Loucy (cell line): ENCODE data around the gene AKAP17A.

ENCODE experiments used
- H2AFZ ChIP-seq: fragments of 200-600 bp; sonication (generic); 2 replicates; pipeline ENCODE4 v1.6.0; 2016; ENCODE audit warnings: antibody characterized with exemption, mild to moderate bottlenecking, low read length, moderate library complexity
- H3F3A ChIP-seq: fragments of 200-600 bp; 2 replicates; pipeline ENCODE4 v1.6.0; 2016; ENCODE audit warnings: antibody characterized with exemption, low read depth, mild to moderate bottlenecking
- H3K27me3 ChIP-seq: fragments of 200-600 bp; sonication (generic); 2 replicates; pipeline ENCODE4 v1.6.1; 2014; ENCODE audit warnings: low read length, mild to moderate bottlenecking; ENCODE audit not compliant: insufficient read depth, poor library complexity, severe bottlenecking
- H3K36me3 ChIP-seq: fragments of 200-600 bp; sonication (generic); 2 replicates; pipeline ENCODE4 v1.6.1; 2016; ENCODE audit warnings: low read length; ENCODE audit not compliant: insufficient read depth
- H3K4me1 ChIP-seq: fragments of 200-600 bp; sonication (generic); 2 replicates; pipeline ENCODE4 v1.5.1; 2014; ENCODE audit warnings: low read length, mild to moderate bottlenecking; ENCODE audit not compliant: insufficient read depth, poor library complexity, severe bottlenecking
- H3K4me2 ChIP-seq: fragments of 200-600 bp; sonication (generic); 2 replicates; pipeline ENCODE4 v1.6.0; 2014; ENCODE audit warnings: antibody characterized with exemption, low read length, low read depth, mild to moderate bottlenecking; ENCODE audit not compliant: poor library complexity, severe bottlenecking
- H3K4me3 ChIP-seq: fragments of 200-600 bp; sonication (generic); 2 replicates; pipeline ENCODE4 v1.5.1; 2014; ENCODE audit warnings: low read length, mild to moderate bottlenecking, mixed read lengths; ENCODE audit not compliant: poor library complexity, severe bottlenecking
- H3K79me2 ChIP-seq: fragments of 200-600 bp; sonication (generic); 2 replicates; pipeline ENCODE4 v1.6.1; 2014; ENCODE audit warnings: low read length; ENCODE audit not compliant: insufficient read depth
- H3K9ac ChIP-seq: fragments of 200-600 bp; sonication (generic); 2 replicates; pipeline ENCODE4 v1.6.0; 2014; ENCODE audit warnings: mild to moderate bottlenecking, low read depth, low read length, moderate library complexity; ENCODE audit not compliant: poor library complexity, severe bottlenecking
- H3K9me2 ChIP-seq: fragments of 200-600 bp; sonication (generic); replicated peaks from 2 replicates; pipeline ENCODE4 v1.6.1; 2016; ENCODE audit warnings: low read depth, low read length, mixed read lengths
- H3K9me3 ChIP-seq: fragments of 200-600 bp; sonication (generic); 2 replicates; pipeline ENCODE4 v1.6.1; 2014; ENCODE audit warnings: mild to moderate bottlenecking, antibody characterized with exemption, low read length, low read depth; ENCODE audit not compliant: insufficient read depth
- H4K20me1 ChIP-seq: fragments of 200-600 bp; sonication (generic); 2 replicates; pipeline ENCODE4 v1.6.0; 2014; ENCODE audit warnings: antibody characterized with exemption, low read length, mild to moderate bottlenecking; ENCODE audit not compliant: insufficient read depth, poor library complexity, severe bottlenecking
- CTCF ChIP-seq: fragments of 200-600 bp; sonication (generic); conservative IDR thresholded peaks from 2 replicates; pipeline ENCODE4 v1.5.1; 2014; ENCODE audit warnings: mild to moderate bottlenecking, antibody characterized with exemption, low read length
- EZH2phosphoT487 ChIP-seq: fragments of 200-600 bp; IDR thresholded peaks from 2 replicates; pipeline ENCODE4 v1.6.1; 2018; ENCODE audit warnings: antibody characterized with exemption, mild to moderate bottlenecking, moderate library complexity, borderline replicate concordance

AKAP17A gene

DNA sequence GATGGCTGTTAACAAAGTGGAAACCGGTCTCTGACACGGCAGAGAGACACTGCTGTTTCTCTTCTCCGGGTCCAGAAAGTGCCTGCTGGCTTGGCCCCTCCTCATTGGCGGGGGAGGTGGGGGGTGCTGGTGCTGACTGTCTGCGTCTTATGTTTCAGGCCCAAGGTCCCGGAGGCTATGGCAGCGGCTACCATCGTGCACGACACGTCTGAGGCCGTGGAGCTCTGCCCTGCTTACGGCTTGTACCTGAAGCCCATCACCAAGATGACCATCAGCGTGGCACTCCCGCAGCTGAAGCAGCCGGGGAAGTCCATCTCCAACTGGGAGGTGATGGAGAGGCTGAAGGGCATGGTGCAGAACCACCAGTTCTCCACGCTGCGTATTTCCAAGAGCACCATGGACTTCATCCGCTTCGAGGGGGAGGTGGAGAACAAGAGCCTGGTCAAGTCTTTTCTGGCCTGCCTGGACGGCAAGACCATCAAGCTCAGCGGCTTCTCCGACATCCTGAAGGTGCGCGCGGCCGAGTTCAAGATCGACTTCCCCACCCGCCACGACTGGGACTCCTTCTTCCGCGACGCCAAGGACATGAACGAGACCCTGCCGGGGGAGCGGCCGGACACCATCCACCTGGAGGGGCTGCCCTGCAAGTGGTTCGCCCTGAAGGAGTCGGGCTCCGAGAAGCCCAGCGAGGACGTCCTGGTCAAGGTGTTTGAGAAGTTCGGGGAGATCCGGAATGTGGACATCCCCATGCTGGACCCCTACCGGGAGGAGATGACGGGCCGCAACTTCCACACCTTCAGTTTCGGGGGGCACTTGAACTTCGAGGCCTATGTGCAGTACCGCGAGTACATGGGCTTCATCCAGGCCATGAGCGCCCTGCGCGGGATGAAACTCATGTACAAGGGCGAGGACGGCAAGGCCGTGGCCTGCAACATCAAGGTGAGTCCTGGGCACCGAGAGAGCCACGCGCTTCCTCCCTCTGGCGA is 2.2 kb downstream of the AKAP17A start:
- Histone ChIP-seq H3K4me3 (peak overlapping the region; percentile 84), H3K4me1 (no peaks in the 10 kb centered on the region), H4K20me1 (peaks cover 27% of the 10 kb centered on the region), H3K27me3 (no peaks in the 10 kb centered on the region), H3K9ac (peak overlapping the region; percentile 77), H3K9me3 (no peaks in the 10 kb centered on the region), H3K9me2 (no peaks in the 10 kb centered on the region), H2AFZ (no peak overlapping the region), H3K79me2 (peaks cover 57% of the 10 kb centered on the region), H3F3A (no peaks in the 10 kb centered on the region), H3K4me2 (peak overlapping the region; percentile 77), H3K36me3 (peaks cover 32% of the 10 kb centered on the region; the same call in 1 of the 2 replicates)
- TF ChIP-seq CTCF, result no peak
- TF ChIP-seq EZH2phosphoT487, result no peak

DNA sequence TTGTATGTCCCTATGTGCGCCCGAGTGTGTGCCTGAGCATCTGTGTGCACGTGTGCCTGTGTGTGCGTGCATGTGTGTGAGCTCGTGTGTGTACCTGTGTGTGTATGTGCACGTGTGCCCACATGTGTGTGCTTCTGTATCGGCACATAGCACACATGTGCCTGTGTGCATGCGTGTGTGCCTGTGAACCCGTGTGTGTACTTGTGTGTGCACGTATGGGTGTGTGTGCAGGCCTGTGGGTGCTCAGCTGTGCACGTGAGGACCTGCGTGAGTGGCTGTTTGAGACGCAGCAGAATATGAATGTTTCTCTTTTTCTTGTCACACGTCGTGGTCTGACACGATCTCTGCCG is 4.3 kb downstream of the AKAP17A start:
- Histone ChIP-seq H3K4me3 (no peak overlapping the region), H3F3A (no peaks in the 10 kb centered on the region), H3K36me3 (peaks cover 50% of the 10 kb centered on the region; the same call in 1 of the 2 replicates), H3K79me2 (peaks cover 57% of the 10 kb centered on the region), H3K9ac (no peak overlapping the region), H2AFZ (no peak overlapping the region), H3K4me2 (no peak overlapping the region), H3K9me3 (no peaks in the 10 kb centered on the region), H3K9me2 (no peaks in the 10 kb centered on the region), H3K4me1 (no peaks in the 10 kb centered on the region), H4K20me1 (peaks cover 27% of the 10 kb centered on the region), H3K27me3 (no peaks in the 10 kb centered on the region)
- TF ChIP-seq EZH2phosphoT487, result no peak
- no peak for TF ChIP-seq CTCF

- Histone ChIP-seq H3K79me2 (peaks cover 56% of the 10 kb centered on the region), H3K36me3 (peaks cover 60% of the 10 kb centered on the region; the same call in 1 of the 2 replicates), H3F3A (no peaks in the 10 kb centered on the region), H3K4me2 (no peak overlapping the region), H3K4me3 (no peak overlapping the region), H2AFZ (no peak overlapping the region), H3K4me1 (no peaks in the 10 kb centered on the region), H3K9ac (no peak overlapping the region), H3K9me3 (no peaks in the 10 kb centered on the region), H3K9me2 (no peaks in the 10 kb centered on the region), H4K20me1 (peaks cover 27% of the 10 kb centered on the region), H3K27me3 (no peaks in the 10 kb centered on the region)
- TF ChIP-seq CTCF, result no peak
- no peak for TF ChIP-seq EZH2phosphoT487
Measured at GRCh38 chrX:1596676-1597344, 5.4 kb downstream of the AKAP17A start.
